ENCODE measurements around the gene SMDT1. TPM values are rescaled to one million over a fixed set of nuclear protein-coding genes. Genes with fewer than 3 reads are reported as not detected.
"Not testable (repeated sequence)": the region's sequence is repeated elsewhere in the genome, so short reads cannot be mapped to it uniquely, and the experiment has no call there.

Gene SMDT1
- total RNA-seq, 1 experiment from 2014 or later, result 44.6 TPM

DNA sequence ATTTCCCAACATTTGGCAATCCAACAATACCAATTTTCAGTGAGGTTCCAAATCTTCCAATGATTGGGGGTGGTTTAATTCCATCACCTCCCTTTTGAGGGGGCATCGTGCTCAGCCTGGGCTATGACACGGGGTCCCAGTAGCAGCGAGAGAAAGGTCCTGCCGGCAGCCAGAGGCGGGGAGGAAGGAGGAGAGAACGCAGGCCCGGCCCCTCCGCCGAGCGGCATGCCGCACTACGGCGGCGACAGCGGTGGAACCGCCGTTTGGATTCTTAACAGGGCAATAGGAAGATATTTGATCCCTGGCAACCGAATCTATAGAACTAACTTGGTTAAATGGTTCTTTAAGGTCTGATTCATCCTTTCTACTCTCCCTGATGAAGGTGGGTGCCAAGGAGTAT, 29.3 kb downstream of the SMDT1 start:
- no peaks in the 10 kb centered on the region for H3K36me3 ChIP-seq (ENCODE audit: control insufficient read depth, insufficient read depth, low read length)
- TF ChIP-seq TCF7L2 (IDR thresholded peaks at IDR 0.05; ENCODE audit: low read depth, low read length), result no peak
- no peak for TF ChIP-seq SIN3A (IDR thresholded peaks at IDR 0.05; ENCODE audit: borderline replicate concordance, insufficient read depth, low read depth, low read length)
- no peak for TF ChIP-seq POLR2AphosphoS5 (IDR thresholded peaks at IDR 0.05; ENCODE audit: low read depth, low read length)
- TF ChIP-seq, protein P1, sequence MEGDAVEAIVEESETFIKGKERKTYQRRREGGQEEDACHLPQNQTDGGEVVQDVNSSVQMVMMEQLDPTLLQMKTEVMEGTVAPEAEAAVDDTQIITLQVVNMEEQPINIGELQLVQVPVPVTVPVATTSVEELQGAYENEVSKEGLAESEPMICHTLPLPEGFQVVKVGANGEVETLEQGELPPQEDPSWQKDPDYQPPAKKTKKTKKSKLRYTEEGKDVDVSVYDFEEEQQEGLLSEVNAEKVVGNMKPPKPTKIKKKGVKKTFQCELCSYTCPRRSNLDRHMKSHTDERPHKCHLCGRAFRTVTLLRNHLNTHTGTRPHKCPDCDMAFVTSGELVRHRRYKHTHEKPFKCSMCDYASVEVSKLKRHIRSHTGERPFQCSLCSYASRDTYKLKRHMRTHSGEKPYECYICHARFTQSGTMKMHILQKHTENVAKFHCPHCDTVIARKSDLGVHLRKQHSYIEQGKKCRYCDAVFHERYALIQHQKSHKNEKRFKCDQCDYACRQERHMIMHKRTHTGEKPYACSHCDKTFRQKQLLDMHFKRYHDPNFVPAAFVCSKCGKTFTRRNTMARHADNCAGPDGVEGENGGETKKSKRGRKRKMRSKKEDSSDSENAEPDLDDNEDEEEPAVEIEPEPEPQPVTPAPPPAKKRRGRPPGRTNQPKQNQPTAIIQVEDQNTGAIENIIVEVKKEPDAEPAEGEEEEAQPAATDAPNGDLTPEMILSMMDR (IDR thresholded peaks at IDR 0.05), result no peak
- TF ChIP-seq, protein P2, sequence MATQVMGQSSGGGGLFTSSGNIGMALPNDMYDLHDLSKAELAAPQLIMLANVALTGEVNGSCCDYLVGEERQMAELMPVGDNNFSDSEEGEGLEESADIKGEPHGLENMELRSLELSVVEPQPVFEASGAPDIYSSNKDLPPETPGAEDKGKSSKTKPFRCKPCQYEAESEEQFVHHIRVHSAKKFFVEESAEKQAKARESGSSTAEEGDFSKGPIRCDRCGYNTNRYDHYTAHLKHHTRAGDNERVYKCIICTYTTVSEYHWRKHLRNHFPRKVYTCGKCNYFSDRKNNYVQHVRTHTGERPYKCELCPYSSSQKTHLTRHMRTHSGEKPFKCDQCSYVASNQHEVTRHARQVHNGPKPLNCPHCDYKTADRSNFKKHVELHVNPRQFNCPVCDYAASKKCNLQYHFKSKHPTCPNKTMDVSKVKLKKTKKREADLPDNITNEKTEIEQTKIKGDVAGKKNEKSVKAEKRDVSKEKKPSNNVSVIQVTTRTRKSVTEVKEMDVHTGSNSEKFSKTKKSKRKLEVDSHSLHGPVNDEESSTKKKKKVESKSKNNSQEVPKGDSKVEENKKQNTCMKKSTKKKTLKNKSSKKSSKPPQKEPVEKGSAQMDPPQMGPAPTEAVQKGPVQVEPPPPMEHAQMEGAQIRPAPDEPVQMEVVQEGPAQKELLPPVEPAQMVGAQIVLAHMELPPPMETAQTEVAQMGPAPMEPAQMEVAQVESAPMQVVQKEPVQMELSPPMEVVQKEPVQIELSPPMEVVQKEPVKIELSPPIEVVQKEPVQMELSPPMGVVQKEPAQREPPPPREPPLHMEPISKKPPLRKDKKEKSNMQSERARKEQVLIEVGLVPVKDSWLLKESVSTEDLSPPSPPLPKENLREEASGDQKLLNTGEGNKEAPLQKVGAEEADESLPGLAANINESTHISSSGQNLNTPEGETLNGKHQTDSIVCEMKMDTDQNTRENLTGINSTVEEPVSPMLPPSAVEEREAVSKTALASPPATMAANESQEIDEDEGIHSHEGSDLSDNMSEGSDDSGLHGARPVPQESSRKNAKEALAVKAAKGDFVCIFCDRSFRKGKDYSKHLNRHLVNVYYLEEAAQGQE (IDR thresholded peaks at IDR 0.05; ENCODE audit: insufficient read depth in 1 of 2, low read depth in 2 of 2, low read length in 1 of 2), result no peak
- no peaks in the 10 kb centered on the region for H3K4me1 ChIP-seq (ENCODE audit: control insufficient read depth, insufficient read depth, low read length)
- ChIA-PET POLR2A (no interaction called here), CTCF (no interaction called here)
- in situ Hi-C loops (cut with HindIII; ENCODE audit: low pct_unique_long_range_greater_than_20kb, low sequenced_read_pairs) (no loop called here), intact Hi-C loops (cut with micrococcal nuclease; ENCODE audit: unreplicated experiment) (no loop called here)
- no peak overlapping the region for H3K27ac ChIP-seq (ENCODE audit: low read length)
- BruUV-seq (replicated peaks), result no TSS peak
- H3K27me3 ChIP-seq (ENCODE audit: control insufficient read depth, insufficient read depth, low read length), result no peaks in the 10 kb centered on the region
- no peaks in the 10 kb centered on the region; the same call in 1 of the 2 replicates for H3K9me3 ChIP-seq (ENCODE audit: control insufficient read depth, insufficient read depth, low read depth, low read length)
- ATAC-seq (no peak), DNase-seq (ENCODE audit: low read depth, low spot score) (no peak)
- H3K4me3 ChIP-seq (ENCODE audit: low read depth in 2 of 2, low read length in 2 of 2), result no peak overlapping the region

DNA sequence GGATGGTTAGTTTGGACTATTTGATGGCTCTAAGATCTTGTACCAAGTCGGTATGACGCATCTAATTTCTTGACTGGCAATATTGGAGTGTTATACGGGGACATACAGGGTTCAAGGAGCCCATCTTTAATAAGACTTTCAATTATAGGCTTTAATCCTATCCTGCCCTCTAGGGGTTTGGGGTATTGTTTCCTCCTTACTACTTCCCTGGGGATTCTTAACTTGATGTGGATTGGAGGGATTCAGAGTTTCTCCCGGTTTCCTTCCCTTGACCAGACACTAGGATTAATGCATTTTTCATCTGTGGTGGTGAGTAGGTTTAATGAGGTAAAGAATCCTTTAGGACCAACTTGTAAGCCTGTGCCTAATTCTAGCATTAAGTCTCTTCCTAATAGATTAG, 32.3 kb downstream of the SMDT1 start:
- peaks cover 4% of the 10 kb centered on the region; the same call in 1 of the 2 replicates for H3K9me3 ChIP-seq (ENCODE audit: control insufficient read depth, insufficient read depth, low read depth, low read length)
- intact Hi-C loops (cut with micrococcal nuclease; ENCODE audit: unreplicated experiment), result loop anchor here (10.0 kb wide), 1 partner anchor 147 kb away; the partner anchor contains the start of gene SEPTIN3
- no TSS peak for BruUV-seq (replicated peaks)
- H3K27ac ChIP-seq (ENCODE audit: low read length), result no peak overlapping the region
- DNase-seq (ENCODE audit: low read depth, low spot score) (no peak), ATAC-seq (no peak)
- POLR2A ChIA-PET, result no interaction called here
- H3K4me3 ChIP-seq (ENCODE audit: low read depth in 2 of 2, low read length in 2 of 2), result no peak overlapping the region
- H3K36me3 ChIP-seq (ENCODE audit: control insufficient read depth, insufficient read depth, low read length), result no peaks in the 10 kb centered on the region
- H3K4me1 ChIP-seq (ENCODE audit: control insufficient read depth, insufficient read depth, low read length), result no peaks in the 10 kb centered on the region
- TF ChIP-seq POLR2AphosphoS5 (IDR thresholded peaks at IDR 0.05; ENCODE audit: low read depth, low read length) (no peak), SIN3A (IDR thresholded peaks at IDR 0.05; ENCODE audit: borderline replicate concordance, insufficient read depth, low read depth, low read length) (no peak), TCF7L2 (IDR thresholded peaks at IDR 0.05; ENCODE audit: low read depth, low read length) (no peak)
- TF ChIP-seq, protein P1 (IDR thresholded peaks at IDR 0.05), result no peak
- TF ChIP-seq, protein P2 (IDR thresholded peaks at IDR 0.05; ENCODE audit: insufficient read depth in 1 of 2, low read depth in 2 of 2, low read length in 1 of 2), result no peak
- in situ Hi-C loops (cut with HindIII; ENCODE audit: low pct_unique_long_range_greater_than_20kb, low sequenced_read_pairs), result no loop called here
- no peaks in the 10 kb centered on the region for H3K27me3 ChIP-seq (ENCODE audit: control insufficient read depth, insufficient read depth, low read length)
- CTCF ChIA-PET, result no interaction called here

- H3K4me3 ChIP-seq (ENCODE audit: low read depth in 2 of 2, low read length in 2 of 2); H3K9me3 ChIP-seq (ENCODE audit: control insufficient read depth, insufficient read depth, low read depth, low read length); in situ Hi-C loops (cut with HindIII; ENCODE audit: low pct_unique_long_range_greater_than_20kb, low sequenced_read_pairs); ATAC-seq; DNase-seq (ENCODE audit: low read depth, low spot score); H3K4me1 ChIP-seq (ENCODE audit: control insufficient read depth, insufficient read depth, low read length); H3K27me3 ChIP-seq (ENCODE audit: control insufficient read depth, insufficient read depth, low read length); H3K36me3 ChIP-seq (ENCODE audit: control insufficient read depth, insufficient read depth, low read length); BruUV-seq (replicated peaks); H3K27ac ChIP-seq (ENCODE audit: low read length): not testable (repeated sequence)
- ChIA-PET CTCF (interaction anchor here (0.6 kb wide), 2 partner anchors 21 to 302 kb away, joined by 4 read pairs; no protein-coding TSS in a partner anchor), POLR2A (interaction anchor here (0.5 kb wide), 1 partner anchor 119 kb away, joined by 7 read pairs; no protein-coding TSS in a partner anchor)
- intact Hi-C loops (cut with micrococcal nuclease; ENCODE audit: unreplicated experiment), result loop anchor here (10.0 kb wide), 1 partner anchor 148 kb away; the partner anchor contains the start of gene SEPTIN3
Observed at GRCh38 chr22:42112793-42113192, 33.3 kb downstream of the SMDT1 start.
